OCI-LY1 (cell line): ENCODE data around the gene EFHC1.

ENCODE experiments used
- CTCF ChIP-seq: fragments of 200-600 bp; sonication (generic), shearing (Covaris generic); IDR thresholded peaks from 2 replicates; pipeline ENCODE4 v1.5.1; 2017; ENCODE audit warnings: mild to moderate bottlenecking, antibody characterized with exemption, low read length, moderate library complexity, mixed read lengths
- EZH2 ChIP-seq: fragments of 200-600 bp; sonication (generic), shearing (Covaris generic); IDR thresholded peaks from 2 replicates; pipeline ENCODE4 v1.8.0; 2017; ENCODE audit warnings: borderline replicate concordance, mixed run types, mild to moderate bottlenecking, antibody characterized with exemption, low read length, moderate library complexity, mixed read lengths

- TF ChIP-seq CTCF (no peak), EZH2 (no peak)
Observed at GRCh38 chr6:52539607-52540006, 119.5 kb downstream of the EFHC1 start.
